GM12872 (cell line): ENCODE measurements around the gene TTR.

Experiments
- TF ChIP-seq, protein P1 (sequence below): IDR thresholded peaks from 3 replicates; pipeline ENCODE4 v1.5.1; 2011; ENCODE audit warnings: low read depth, mild to moderate bottlenecking, low read length, moderate library complexity; ENCODE audit not compliant: insufficient read depth

TTR gene

DNA sequence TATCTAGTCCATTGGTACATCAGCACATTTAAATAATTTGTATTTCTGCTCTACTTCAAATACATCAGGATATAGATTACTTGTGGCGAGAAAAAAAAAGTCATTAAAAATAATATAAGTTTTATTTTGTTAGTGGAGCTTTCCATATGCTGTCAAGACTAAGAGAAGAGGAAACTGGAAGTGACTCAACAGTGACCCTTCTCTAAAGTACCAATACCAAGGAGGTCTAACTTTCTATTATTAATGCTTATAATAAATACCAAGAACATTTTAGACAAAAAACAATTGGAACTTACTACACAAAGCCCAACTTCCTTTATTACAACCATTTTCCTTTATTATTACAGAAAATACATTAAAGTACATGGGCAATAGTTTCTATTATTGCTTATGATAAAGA is 39.8 kb downstream of the TTR start:
- TF ChIP-seq, protein P1, sequence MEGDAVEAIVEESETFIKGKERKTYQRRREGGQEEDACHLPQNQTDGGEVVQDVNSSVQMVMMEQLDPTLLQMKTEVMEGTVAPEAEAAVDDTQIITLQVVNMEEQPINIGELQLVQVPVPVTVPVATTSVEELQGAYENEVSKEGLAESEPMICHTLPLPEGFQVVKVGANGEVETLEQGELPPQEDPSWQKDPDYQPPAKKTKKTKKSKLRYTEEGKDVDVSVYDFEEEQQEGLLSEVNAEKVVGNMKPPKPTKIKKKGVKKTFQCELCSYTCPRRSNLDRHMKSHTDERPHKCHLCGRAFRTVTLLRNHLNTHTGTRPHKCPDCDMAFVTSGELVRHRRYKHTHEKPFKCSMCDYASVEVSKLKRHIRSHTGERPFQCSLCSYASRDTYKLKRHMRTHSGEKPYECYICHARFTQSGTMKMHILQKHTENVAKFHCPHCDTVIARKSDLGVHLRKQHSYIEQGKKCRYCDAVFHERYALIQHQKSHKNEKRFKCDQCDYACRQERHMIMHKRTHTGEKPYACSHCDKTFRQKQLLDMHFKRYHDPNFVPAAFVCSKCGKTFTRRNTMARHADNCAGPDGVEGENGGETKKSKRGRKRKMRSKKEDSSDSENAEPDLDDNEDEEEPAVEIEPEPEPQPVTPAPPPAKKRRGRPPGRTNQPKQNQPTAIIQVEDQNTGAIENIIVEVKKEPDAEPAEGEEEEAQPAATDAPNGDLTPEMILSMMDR, result no peak

DNA sequence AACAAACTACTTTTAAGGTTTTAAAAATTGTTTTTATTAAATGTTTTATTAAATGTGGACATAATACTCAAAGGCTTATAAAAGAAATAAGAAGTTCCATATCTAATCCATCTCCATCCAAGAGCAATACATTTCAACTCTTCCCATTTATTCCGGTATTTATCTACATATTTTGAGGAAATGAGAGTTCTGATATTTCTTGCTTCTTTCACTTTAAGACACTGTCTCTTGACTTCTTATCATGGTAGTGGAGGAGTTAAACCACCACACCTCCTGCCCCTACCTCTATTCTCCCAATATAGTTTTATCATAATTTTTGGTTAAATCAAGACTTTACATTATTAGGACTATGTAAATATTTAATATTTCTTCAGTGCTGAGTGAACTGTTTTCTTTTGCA is 40.7 kb downstream of the TTR start:
- TF ChIP-seq, protein P1, result no peak

DNA sequence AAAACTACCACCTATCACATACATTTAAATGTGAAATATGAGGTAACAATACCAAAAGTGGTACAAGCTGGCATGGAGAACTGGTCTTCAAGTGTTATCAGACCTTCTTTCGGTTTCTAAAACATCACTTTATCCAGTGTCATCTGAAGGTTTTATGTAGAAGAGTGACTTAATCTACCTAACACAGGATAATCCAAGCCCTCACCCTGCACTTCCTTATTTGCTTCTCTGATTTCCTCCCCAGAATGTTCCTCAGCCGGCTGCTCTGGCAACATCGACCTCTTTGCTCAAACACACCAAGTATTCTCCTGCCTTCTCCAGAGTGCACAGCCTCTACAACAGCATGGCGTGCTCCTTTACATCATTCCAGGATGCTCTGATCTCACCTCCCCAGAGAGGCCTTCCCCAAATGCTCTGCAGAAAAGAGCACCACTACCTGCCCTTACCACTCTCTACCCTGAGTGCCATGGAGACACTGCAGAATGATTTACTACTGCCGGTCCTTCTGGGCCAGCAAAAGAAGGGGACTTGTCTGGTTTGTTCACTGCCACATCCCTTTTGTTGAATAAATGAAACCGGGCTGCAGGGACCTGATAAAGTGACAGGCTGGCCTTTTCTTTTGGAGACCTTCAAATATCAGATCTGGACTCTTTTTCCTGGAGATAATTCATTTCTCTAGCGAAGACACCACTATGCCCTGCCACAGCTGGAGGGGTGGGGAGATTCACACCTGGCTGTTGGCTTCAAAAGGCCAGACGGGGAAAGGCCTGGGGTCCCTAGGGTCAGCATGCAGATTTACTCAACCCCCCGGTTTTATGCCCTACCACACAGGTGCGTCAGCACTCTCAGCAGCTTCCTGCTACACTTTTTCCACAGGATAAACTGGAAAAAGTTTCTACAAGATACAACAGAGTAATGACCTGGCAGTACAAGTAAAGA is 42.0 kb downstream of the TTR start:
- TF ChIP-seq, protein P1, result no peak

DNA sequence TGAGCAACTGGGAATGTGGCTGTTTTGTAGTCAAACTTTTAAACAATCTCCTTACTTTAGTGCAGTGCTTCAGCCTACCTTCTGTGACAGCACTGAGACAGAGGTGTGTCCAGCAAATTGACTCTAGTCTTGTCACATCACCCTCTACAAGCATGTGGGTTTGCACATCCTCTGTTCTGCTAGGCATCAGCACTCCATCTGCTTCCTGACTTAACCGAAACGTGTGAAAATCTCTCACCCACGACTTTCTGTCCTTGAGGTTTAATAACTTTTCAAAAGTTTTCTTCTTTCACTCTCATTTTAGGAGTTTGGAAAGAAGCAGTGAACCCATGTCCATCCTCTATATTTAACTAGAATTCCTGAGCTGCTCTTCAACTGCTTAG is 42.6 kb downstream of the TTR start:
- TF ChIP-seq, protein P1, result no peak

DNA sequence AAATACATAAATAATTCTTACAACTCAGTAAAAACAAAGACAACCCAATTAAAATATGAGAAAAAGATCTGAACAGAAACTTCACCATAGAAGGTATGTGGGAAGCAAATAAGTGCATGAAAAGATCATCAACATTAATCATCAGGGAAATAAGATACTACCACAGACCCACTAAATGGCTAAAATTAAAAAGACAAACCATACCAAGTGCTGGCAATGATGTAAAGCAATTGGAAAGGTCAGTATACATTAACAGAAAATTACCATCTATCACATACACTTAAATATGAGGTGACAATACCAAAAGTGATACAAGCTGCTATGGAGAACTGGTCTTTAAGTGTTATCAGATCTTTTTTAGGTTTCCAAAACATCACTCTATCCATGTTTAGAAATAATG is 44.7 kb downstream of the TTR start:
- TF ChIP-seq, protein P1, result no peak

DNA sequence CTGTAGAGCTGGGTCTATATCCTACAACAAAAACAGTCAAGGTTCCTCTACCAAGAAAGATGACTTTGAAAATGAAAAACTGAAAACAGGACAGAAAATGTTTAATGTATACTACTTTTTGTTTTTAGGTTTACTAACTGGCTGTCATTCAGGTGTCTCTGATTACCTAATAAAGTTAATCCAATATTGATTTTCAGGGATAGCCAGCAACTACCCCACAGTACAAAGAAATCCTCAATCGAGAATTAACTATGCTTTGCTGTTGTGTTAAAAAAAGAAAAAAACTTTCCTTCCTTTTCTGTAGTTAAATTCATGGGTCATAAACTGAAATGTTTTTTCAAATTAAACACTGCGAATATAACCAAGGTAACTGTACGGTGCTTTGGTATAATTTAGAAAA is 45.8 kb downstream of the TTR start:
- TF ChIP-seq, protein P1, result no peak

DNA sequence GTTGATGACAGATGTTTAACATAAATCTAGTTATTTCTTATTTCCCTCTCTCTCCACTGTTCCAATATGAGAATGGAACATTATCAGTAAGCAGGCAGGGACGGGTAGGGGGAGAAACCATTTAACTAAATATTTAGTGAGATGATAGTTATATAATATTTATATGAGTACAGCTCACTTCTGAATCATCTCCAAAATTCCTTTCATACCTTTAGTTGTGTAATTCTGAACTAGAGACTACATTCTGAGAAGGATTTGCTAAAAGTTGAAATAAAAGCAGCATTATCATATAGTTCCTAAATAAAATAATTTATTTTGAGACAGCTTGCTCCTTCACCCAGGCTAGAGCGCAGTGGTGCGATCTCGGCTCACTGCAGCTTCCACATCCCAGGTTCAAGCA is 51.3 kb downstream of the TTR start:
- TF ChIP-seq, protein P1, result no peak
